ENCODE results near the gene SNAP91. TPM values are rescaled to one million over a fixed set of nuclear protein-coding genes. Genes with fewer than 3 reads are reported as not detected.
"Not testable (repeated sequence)": the region's sequence is repeated elsewhere in the genome, so short reads cannot be mapped to it uniquely, and the experiment has no call there.

SNAP91 gene
- 0.83 TPM for total RNA-seq

GRCh38 chr6:83708970-83709747 is at the start of gene SNAP91:
Gene SNAP91, minus strand, starts transcription at chr6:83709101. Its CDS starts 1,174 bp downstream, at chr6:83707927.
- DNase-seq (ENCODE audit: low spot score) = no peak

- no peak for DNase-seq (ENCODE audit: low spot score)
Observed at GRCh38 chr6:83758533-83758932, 49.6 kb upstream of the SNAP91 start.

GRCh38 chr6:83757021-83757420 is 48.1 kb upstream of the SNAP91 start:
- no peak for DNase-seq (ENCODE audit: low spot score)

GRCh38 chr6:83756565-83756964 is 47.7 kb upstream of the SNAP91 start:
- DNase-seq (ENCODE audit: low spot score) = no peak

GRCh38 chr6:83752375-83752774 is 43.5 kb upstream of the SNAP91 start:
- not testable (repeated sequence) for DNase-seq (ENCODE audit: low spot score)

GRCh38 chr6:83741089-83741488 is 32.2 kb upstream of the SNAP91 start:
- DNase-seq (ENCODE audit: low spot score) = no peak

GRCh38 chr6:83735461-83735860 is 26.6 kb upstream of the SNAP91 start:
- no peak for DNase-seq (ENCODE audit: low spot score)

- DNase-seq (ENCODE audit: low spot score) = no peak
Observed at GRCh38 chr6:83729871-83730270, 21.0 kb upstream of the SNAP91 start.

- DNase-seq (ENCODE audit: low spot score) = no peak
Observed at GRCh38 chr6:83722876-83723275, 14.0 kb upstream of the SNAP91 start.

GRCh38 chr6:83717809-83718208 is 8.9 kb upstream of the SNAP91 start:
- DNase-seq (ENCODE audit: low spot score) = no peak

- no peak for DNase-seq (ENCODE audit: low spot score)
Observed at GRCh38 chr6:83711958-83712357, 3.1 kb upstream of the SNAP91 start.

- no peak for DNase-seq (ENCODE audit: low spot score)
Observed at GRCh38 chr6:83709748-83710050, 798 bp upstream of the SNAP91 start.

- no peak for DNase-seq (ENCODE audit: low spot score)
Observed at GRCh38 chr6:83708546-83708969, 343 bp downstream of the SNAP91 start.

GRCh38 chr6:83707829-83708545 is 914 bp downstream of the SNAP91 start:
- DNase-seq (ENCODE audit: low spot score) = no peak

GRCh38 chr6:83702749-83703148 is 6.2 kb downstream of the SNAP91 start:
- no peak for DNase-seq (ENCODE audit: low spot score)

- DNase-seq (ENCODE audit: low spot score) = no peak
Observed at GRCh38 chr6:83702077-83702476, 6.8 kb downstream of the SNAP91 start.

GRCh38 chr6:83696674-83697073 is 12.2 kb downstream of the SNAP91 start:
- no peak for DNase-seq (ENCODE audit: low spot score)

- no peak for DNase-seq (ENCODE audit: low spot score)
Observed at GRCh38 chr6:83685481-83685880, 23.4 kb downstream of the SNAP91 start.

- DNase-seq (ENCODE audit: low spot score) = no peak
Observed at GRCh38 chr6:83677791-83678190, 31.1 kb downstream of the SNAP91 start.

- no peak for DNase-seq (ENCODE audit: low spot score)
Observed at GRCh38 chr6:83637953-83638352, 70.9 kb downstream of the SNAP91 start.

- DNase-seq (ENCODE audit: low spot score) = no peak
Observed at GRCh38 chr6:83636800-83637199, 72.1 kb downstream of the SNAP91 start.

- DNase-seq (ENCODE audit: low spot score) = no peak
Observed at GRCh38 chr6:83633609-83634008, 75.3 kb downstream of the SNAP91 start.

- DNase-seq (ENCODE audit: low spot score) = no peak
Observed at GRCh38 chr6:83633149-83633548, 75.8 kb downstream of the SNAP91 start.

Measured in ureter (tissue), 1 donor.